CD4-positive, alpha-beta T cell treated with Interleukin-4 for 4 hours (primary cell): Measurements from ENCODE around the gene ALG14.
"Not testable (repeated sequence)": the region's sequence is repeated elsewhere in the genome, so short reads cannot be mapped to it uniquely, and the experiment has no call there.

Source experiments
- DNase-seq: peaks from one replicate; pipeline ENCODE4 v3.0.0-alpha.2; 2020

Gene ALG14

GRCh38 chr1:95005584-95005983 lies 67.2 kb downstream of the ALG14 start:
- no peak for DNase-seq

DNA sequence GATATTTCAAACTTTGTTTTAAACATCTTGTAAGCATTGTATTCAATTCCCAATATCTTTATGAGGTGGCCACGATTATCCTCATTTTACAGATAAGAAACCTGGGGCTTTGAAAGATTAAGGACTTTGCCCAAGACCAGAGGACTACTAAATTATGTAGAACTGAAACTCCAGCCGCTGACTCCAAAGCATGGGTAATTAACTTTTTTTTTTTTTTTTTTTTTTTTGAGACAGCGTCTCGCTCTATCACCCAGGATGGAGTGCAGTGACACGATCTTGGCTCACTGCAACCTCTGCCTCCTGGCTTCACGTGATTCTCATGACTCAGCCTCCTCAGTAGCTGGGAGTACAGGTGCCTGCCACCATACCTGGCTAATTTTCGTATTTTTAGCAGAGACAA lies 68.7 kb downstream of the ALG14 start:
- DNase-seq, result no peak

- no peak for DNase-seq
Measured at GRCh38 chr1:95003433-95003738, 69.4 kb downstream of the ALG14 start.

DNA sequence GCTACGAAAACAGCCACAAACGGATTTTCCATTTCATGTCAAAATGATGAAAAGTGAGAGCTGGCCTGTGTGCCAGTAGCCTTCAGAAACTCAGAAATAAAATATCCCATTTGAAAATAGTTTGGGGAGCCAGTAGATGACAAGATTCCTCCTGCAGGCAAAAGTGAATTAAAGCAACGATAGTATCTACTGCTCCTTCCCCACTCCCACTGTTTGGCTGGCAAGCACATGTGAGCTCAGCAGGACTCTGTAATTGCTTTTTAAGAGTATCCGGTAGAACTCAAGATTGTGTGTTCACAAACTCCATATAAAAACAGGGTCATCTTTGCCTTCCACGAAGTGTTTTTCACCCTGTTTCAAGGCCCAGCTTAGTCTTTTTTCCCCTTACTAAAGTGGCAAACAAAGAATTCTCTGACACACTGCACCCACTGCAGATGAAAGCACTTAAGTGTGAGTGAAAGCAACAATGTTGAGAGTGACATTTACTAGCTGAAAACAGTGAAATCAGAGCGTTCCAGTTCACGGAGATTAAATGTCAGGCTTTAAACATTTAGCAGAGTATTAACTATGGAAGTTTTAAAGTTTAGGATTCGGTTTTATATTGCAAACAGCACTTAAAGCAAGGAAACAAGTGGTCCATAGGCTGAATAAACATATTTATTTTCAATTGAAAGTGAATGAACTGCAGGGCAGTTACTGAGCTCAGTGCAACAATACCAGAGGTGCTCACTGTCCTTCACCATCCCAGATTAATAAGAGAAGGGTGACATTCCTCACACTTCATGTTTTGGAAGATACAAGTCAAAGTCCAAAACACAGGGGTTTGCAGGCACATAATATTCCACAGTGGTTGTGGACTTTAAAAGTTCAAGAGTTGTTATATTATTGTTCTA lies 70.0 kb downstream of the ALG14 start:
- DNase-seq, result no peak

DNA sequence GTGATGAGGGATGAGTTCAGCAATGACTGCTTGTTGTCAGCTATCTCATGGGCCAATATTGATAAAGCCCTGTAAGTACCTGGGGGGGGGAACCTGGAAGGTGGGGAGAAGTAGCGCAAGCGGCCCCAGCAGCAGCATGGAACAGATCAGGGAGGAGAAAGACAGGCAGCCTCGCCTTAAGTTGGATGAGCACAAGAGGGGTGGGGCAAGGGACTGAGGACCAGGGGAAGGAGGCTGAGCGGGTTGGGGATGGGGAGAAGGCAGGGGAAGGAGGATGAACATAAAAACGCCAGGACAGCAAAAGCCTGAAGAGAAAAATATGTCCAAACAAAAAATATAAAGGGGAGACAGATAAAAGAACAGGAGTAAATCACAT lies 70.6 kb downstream of the ALG14 start:
- DNase-seq, result no peak

- DNase-seq, result no peak
Measured at GRCh38 chr1:94999456-95000131, 73.2 kb downstream of the ALG14 start.

- no peak for DNase-seq
Measured at GRCh38 chr1:94998748-94999147, 74.0 kb downstream of the ALG14 start.

- no peak for DNase-seq
Measured at GRCh38 chr1:94998114-94998513, 74.6 kb downstream of the ALG14 start.

DNA sequence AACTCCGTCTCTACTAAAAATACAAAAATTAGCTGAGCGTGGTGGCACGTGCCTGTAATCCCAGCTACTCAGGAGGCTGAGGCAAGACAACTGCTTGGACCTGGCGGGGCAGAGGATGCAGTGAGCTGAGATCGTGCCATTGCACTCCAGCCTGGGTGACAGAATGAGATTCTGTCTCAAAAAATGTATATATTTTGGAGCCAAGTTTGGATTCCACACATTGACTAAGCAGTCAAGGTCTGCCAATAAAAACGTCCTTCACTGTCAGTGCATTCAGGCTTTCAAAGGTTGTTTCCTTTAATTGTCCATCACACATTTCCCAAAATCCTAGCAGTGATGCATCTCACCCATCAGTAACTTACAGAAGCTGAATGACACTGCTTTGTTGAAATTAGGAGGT lies 77.2 kb downstream of the ALG14 start:
- not testable (repeated sequence) for DNase-seq

- DNase-seq, result no peak
Measured at GRCh38 chr1:94994805-94995204, 77.9 kb downstream of the ALG14 start.

- DNase-seq, result no peak
Measured at GRCh38 chr1:94993931-94994645, 78.7 kb downstream of the ALG14 start.

GRCh38 chr1:94992863-94993563 lies 79.7 kb downstream of the ALG14 start:
- no peak for DNase-seq

- no peak for DNase-seq
Measured at GRCh38 chr1:94992161-94992560, 80.6 kb downstream of the ALG14 start.

GRCh38 chr1:94989911-94990473 lies 82.8 kb downstream of the ALG14 start:
- no peak for DNase-seq

DNA sequence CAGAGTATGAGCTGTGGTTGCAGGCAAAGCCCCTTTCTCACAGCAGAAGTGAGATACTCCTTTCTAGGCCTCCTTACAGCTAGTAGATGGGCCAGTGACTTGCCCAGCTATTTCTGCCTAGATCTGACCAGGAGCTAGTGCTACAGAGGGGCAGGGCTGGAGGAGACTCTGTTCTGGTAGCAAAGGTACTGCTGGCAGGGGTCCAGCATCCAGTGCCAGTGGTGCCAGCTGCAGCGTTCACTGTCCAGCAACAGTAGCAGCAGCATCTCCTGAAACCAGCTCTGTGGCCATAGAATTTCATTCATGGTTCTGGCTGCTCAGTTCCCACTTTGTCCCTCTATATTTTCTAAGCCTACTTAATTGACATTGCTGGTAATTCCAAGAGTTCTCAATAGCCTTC lies 83.4 kb downstream of the ALG14 start:
- DNase-seq, result no peak

GRCh38 chr1:94988356-94988755 lies 84.4 kb downstream of the ALG14 start:
- no peak for DNase-seq

- DNase-seq, result no peak
Measured at GRCh38 chr1:94986783-94987182, 86.0 kb downstream of the ALG14 start.

GRCh38 chr1:94983171-94983739 lies 89.5 kb downstream of the ALG14 start:
- no peak for DNase-seq

DNA sequence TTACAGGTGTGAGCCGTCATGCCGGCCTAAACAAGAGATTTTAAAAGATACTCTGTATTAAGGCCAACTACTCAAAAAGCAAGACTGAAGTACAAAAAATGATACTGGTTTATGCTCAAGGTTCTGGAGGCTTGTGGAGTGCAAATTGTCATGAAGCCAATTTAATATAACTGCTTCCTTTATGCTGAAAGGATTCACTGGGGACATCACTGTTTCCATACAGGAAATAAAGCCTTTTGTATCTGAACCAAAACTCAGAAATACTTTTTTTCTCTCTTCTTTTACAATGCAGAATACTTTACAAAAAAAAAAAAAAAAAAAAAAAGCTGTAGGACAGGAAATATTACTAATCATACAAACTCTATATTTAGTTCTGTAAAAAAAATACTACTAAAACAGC lies 90.4 kb downstream of the ALG14 start:
- no peak for DNase-seq

DNA sequence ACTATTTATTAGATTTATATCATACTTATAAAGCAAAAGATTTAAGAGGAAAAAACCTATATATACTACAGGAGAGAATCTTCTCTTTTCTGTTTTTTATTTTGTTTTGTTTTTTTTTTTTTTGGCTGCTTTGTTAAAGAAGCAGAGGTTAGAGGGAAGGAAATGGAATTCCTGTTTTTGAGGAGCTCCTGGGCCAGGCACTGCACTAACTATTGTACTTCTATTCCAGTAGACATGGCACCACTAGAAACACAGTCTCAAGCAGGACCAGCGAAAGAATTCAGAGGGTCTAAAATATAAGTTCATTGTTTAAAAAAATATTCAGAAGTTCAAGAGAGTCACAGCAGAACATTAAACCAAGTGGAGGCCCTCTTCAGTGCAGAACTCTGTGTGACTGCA lies 91.2 kb downstream of the ALG14 start:
- DNase-seq, result no peak

DNA sequence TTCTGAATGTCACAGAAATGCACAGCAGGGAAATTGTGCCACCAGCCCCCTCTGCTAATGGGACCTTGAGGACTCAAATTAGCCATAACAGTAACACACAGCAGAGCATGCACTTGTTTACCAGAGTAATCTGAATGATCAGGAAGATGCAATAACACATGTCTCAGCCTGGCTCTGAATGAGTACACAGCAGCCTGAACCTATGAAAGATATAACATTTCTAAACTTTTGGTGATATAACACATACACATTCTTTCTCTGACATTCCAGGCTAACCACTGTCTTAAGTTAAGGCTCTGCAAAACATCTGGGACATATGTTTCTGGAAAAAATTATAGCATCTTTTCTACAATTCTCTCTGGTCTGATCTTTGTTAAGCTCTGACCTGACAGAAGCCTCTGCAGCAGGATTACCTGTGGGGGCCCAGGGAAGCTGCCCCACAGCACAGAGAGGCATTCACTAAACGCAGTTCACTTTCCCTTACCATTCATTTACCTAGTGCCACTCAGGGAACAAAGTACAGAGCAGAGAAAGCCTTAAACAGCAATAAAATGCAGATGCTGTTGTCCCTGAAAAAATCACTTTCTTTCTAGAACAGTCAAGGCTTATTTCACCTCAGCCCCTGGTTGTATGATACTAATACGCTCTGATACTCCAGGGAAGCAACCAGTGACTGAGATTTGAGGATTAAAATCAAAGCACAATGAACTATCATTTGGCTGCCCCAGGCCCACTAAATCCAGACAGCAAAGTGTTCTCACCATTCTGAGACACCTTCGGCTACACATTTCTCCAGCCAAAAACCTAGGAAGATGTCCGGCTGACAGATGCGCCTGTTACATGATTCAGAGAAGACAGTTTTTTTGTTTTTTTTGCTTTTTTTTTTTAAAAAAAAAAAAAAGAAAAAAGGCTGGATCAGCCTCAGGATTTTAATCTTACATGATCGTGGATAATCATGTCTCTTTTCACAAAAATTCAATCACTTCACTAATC lies 91.9 kb downstream of the ALG14 start:
- DNase-seq, result no peak
